DMS153 treated with DMSO at 0.1 percent for 48 hours (cell line): ENCODE data around the gene DENND2D.

ENCODE experiments used
- DNase-seq: peaks from one replicate; lab custom pipeline; 2025; ENCODE audit not compliant: unreplicated experiment; lab: John Stamatoyannopoulos, UW

Gene DENND2D

GRCh38 chr1:111199881-111200801, at the start of gene DENND2D:
Gene DENND2D, minus strand, starts transcription at chr1:111200646. Its CDS starts 187 bp downstream, at chr1:111200459.
- DNase-seq = no peak

GRCh38 chr1:111249960-111250359, 49.5 kb upstream of the DENND2D start:
- DNase-seq = no peak

GRCh38 chr1:111247125-111247838, 46.8 kb upstream of the DENND2D start:
- DNase-seq = no peak

GRCh38 chr1:111242805-111243523, 42.5 kb upstream of the DENND2D start:
- no peak for DNase-seq

GRCh38 chr1:111241797-111242196, 41.4 kb upstream of the DENND2D start:
- DNase-seq = no peak

- DNase-seq = no peak
Measured at GRCh38 chr1:111238056-111238795, 37.8 kb upstream of the DENND2D start.

- no peak for DNase-seq
Measured at GRCh38 chr1:111236806-111237205, 36.4 kb upstream of the DENND2D start.

GRCh38 chr1:111236379-111236778, 35.9 kb upstream of the DENND2D start:
- no peak for DNase-seq

GRCh38 chr1:111234866-111235265, 34.4 kb upstream of the DENND2D start:
- DNase-seq = no peak

GRCh38 chr1:111234258-111234657, 33.8 kb upstream of the DENND2D start:
- no peak for DNase-seq

GRCh38 chr1:111232134-111232533, 31.7 kb upstream of the DENND2D start:
- DNase-seq = no peak

- DNase-seq = no peak
Measured at GRCh38 chr1:111228748-111229126, 28.3 kb upstream of the DENND2D start.

- DNase-seq = no peak
Measured at GRCh38 chr1:111227851-111228747, 27.7 kb upstream of the DENND2D start.

- no peak for DNase-seq
Measured at GRCh38 chr1:111227434-111227833, 27.0 kb upstream of the DENND2D start, which contains the start of gene CHI3L2. Gene CHI3L2, plus strand, starts transcription at chr1:111227713. Its CDS starts 17 bp downstream, at chr1:111227730.

GRCh38 chr1:111225717-111226400, 25.4 kb upstream of the DENND2D start:
- DNase-seq = no peak

GRCh38 chr1:111225091-111225490, 24.6 kb upstream of the DENND2D start:
- DNase-seq = no peak

GRCh38 chr1:111223126-111223685, 22.8 kb upstream of the DENND2D start:
- no peak for DNase-seq

- peak; percentile 61 for DNase-seq
Measured at GRCh38 chr1:111222308-111223125, 22.1 kb upstream of the DENND2D start.
